CD4-positive, alpha-beta T cell treated with Interleukin-6 at 100 ng/mL for 8 hours (primary cell): Measurements from ENCODE around the gene THADA.
"Not testable (repeated sequence)": the region's sequence is repeated elsewhere in the genome, so short reads cannot be mapped to it uniquely, and the experiment has no call there.

ENCODE experiments used
- DNase-seq: peaks from one replicate; pipeline ENCODE4 v3.0.0-alpha.2; 2020; ENCODE audit warnings: mixed read lengths, low spot score

The THADA gene

DNA sequence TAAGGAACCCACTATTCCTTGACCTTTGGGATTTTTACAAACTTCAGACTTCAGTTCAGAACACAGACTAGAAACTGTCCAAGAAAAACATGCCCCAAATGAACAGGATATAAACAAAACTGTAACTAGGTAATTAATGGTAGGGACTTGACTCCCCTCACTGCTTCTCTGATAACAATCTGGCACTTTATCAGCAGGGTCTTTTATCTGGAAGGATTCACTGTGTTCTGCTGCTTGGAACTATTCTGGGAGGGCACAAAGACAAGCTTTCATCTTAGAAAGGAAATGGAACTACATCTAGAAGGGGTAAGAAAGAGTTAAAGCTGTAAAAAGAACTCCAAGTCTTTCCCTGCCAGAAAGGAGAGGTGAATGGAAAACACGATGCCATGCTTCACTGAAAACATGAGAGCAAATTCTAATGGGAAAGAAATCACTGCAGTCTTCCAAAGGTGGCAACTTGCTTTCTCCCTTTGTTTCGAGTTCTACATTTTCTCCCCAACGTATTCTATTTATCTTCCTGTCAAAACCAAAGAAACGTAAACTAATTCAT, 181.2 kb downstream of the THADA start:
- DNase-seq = no peak

DNA sequence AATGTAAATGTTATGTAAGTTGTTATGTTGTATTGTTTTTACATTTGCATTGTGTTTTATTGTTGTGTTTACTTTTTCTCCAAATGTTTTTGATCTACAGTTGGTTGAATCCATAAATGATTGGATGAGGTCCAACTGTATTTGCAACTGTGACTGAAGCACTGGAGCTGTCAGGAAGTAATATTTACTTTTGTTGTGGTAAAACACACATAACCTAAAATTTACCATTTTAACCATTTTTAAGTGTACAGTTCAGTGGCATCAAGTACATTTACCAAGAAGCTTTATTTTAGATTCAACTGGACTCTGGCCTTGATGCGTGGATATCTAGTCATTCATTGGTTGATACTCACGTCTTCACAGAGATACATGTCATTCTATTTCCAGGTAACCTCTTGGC, 181.8 kb downstream of the THADA start:
- no peak for DNase-seq

DNA sequence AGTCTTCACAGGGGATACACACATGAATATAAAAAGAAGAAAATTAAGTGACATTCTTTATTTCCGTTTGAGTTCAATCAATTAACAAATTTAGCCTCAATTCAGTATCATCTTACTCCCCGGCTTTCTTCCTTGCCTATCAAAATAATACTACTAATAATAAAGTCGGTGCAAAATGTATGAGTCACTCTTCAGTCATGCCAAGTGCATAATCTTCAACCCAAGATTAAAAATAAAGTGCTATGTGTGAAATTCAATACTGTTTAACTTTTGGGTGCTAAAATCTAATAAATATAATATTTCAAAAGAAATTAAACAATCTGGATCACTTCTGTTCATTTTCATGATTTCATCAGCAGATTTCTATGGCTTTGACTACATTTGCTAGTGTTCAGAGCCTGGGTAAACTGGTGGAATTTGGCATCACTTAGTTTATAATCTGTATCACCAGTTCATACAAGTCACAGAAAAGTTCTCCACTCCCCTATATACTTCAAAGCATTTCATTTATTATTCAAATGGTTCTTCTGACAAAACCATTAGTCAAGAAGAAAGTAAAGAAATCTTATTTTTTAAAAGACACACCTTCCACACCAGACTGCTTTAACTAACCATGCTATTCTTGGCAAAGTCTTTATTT, 183.6 kb downstream of the THADA start:
- DNase-seq = no peak

DNA sequence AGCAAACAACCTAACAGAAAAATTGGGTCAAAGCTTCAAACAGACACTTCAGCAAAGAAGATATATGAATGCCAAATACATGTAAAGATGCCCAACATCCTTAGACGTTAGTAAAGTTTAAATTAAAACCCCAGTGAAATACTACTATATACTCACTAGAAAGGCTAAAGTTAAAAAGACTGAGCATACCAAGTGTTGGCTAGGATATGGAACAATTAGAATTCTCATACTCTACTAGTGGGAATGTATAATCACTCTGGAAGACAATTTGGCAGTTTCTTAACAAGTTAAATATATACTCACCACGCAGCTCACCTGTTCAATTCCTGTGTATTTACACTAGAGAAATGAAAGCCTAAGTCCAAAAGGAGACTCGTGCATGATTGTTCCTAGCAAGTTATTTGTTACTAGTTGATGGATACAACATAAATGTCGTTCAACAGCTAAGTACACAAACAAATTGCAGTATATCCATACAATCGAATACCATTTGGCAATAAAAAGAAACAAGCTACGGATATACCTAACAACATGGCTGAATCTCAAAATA, 185.7 kb downstream of the THADA start:
- no peak for DNase-seq

DNA sequence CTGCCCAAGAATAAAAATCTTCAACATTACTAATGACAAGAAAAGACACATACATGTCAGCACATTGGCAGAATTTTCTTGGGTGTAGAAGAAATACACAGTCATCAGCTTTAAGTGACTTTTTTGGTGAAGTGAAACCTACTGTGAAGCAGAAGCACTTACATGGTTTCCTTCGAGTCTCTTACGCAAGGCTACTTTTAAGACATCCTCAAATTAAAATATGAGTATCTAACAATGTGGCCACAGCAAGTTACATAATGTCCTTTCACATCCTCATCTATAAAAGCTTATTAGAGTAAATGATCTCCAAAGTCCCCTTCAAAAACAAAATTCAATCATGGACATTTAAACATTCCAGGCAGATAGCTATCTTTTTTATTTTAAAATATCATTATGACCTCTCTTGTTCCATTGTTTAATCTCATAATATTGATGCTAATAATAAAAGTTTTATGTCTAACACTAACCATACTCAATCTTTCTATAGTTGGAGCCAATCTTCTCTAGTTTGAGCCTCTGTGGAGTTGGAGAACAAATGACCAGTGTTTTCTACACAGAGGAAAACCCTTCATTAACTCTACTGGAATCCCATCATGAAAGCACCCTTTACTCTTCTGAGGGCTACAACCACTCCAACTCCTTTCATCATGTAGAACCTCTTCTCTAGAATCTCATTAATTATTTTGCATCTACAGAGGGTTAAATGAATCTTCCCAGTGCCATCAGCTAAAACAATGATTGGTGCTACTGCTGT, 187.3 kb downstream of the THADA start:
- no peak for DNase-seq

DNA sequence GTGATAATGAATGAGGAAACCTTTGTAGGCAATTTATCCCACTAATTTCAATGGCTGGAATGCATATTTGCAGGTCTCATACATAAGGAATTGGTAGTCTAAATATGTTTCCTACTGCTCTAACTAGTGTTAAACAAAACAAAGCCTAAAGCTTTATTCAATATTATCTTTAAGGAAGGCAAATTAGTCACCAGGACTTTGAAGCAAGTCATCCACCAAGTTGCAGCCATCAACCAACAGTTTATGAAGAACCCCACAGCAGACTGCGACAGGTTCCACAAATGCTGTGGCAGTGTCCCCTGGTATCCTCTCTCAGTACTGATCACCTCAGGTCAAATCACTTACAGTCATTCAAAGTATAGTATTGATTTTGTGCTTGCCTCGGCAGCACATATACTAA, 187.9 kb downstream of the THADA start:
- DNase-seq = no peak

DNA sequence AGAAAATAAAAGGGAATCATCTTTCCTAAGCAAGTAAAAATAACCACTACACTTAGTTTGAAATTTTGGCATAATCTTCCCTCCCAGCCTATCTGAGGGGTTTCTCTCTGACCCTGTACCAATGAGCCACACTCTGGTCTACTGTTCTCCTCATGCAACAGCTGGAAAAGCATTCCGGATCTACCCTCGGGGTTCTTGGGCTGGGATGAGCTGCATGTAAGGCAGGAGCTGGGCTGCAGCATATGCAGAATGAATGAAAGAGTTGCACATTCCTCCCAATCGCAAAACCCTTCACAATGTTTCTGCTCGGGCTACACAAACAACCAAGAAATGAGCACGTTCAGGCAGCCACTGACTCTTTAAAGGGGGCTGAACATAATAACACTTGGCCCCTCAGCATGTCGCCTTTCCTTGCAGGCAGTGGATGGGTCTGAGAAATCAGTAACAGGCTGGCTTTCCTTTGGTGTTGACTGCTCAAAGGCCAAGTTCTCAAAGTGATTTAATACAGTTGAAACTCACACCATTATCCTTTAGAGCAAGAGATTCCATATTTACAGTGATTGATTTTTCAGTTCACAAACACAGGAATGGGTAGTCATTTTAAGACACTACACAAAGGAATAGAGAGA, 189.1 kb downstream of the THADA start:
- no peak for DNase-seq

DNA sequence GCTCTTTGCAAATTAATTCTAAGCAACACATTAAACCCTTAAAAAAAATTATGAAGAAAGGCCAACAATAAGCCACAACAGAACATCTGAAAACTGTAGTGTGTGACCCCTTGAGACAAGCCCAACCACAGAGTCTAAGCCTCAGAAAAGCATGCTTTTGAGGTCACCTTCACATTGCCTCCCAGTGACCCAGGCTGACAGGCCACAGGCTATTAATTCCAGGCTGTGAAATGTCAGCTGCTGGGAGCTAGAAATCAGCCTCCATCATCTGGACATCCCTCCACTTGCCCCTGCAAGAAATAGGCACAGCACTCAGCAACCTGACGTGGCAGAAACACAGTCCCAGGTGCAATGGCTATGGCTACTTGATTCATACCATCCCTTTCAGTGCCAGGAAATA, 190.0 kb downstream of the THADA start:
- no peak for DNase-seq

DNA sequence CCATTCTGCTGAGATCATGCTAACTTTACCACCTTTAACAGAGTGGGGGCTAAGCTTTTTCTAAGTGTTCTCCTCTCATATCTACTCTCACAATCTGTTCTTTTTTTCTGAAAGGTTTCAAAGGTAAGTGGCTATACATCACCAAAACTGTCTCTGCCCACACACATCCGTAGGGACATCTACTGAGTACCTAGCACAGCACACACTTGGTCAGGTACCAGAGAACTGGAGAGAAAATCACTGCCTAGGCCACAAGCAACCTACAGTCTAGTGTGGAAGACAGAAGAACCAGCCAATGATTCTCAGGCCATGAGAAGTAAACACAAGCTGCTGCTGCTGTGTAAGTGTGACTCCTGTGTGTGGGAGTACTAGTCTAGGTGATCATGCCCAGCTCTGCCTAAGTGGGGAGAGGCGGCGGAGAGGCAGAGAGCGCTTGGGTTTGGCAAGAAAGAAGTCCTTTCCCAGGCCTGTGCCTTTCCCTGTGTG, 193.3 kb downstream of the THADA start:
- DNase-seq = no peak

DNA sequence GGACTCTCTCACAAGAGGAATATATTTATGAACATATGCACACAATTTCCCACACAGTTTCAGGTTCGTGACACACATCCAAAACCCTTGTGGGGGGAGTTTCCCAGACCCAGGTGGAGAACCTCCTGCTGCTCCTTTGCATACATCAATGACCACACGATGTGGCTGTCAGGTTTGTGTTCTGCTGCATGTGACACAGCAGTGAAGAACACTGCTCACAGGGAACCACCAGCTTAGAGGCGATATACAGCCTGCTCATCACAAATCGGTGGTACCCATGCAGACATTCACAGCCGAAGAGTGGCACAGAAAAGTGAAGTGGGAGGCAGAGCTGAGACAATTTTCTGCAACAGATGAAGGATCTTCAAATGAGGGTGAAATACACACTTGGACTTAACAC, 193.8 kb downstream of the THADA start:
- DNase-seq = no peak

DNA sequence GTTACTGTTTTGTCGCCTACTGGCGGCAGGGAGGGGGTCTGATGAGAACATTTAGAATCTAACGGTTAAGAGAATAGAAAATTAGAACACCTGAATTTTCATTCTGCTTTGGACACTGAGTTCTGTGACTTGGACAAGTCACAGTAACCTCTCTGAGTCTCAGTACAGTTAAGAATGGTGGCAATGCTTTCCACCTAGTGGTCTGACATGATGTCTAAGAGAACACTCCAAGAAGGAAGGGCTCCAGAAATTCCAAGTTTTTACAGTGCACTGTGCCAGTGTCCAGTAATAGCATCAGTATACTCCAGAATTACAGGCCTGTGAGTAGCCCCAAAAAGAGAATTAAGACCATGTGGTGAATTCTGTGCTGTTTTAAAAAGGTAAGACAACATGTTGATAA, 195.3 kb downstream of the THADA start:
- no peak for DNase-seq

DNA sequence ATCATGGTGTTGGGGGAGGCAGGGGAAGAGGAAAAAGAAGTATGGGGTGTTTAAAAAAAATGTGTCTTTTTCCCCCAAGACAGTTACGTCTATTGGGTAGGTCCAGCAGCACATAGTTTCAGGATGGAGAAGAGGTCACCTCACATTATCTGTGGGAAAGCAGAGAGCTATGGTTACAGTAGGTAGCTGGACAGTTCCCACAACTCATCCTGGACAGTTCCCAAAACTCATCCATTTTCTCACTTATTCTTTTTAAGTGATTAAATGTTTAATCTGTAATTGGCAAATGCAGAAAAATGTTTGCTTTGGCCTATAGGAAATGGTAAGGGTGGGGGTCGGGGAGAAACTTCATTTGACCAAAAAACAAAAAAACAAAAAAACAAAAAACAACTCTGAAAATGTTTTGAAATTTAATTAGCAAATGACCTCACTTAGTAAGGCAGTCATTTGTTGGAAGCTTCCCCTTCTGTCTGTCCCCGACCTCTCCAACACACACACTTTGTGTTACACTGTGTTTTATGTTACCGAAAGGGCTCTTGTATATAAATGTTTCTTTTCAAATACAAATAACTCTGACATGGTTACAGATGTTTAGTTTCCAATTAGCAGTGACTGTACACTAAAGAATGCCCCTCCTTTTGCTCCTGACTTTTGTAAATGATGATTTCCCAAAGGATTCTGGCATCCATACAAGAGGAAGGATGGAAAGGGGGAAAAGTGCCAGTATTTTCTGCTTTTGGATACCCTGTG, 196.1 kb downstream of the THADA start:
- DNase-seq = no peak

DNA sequence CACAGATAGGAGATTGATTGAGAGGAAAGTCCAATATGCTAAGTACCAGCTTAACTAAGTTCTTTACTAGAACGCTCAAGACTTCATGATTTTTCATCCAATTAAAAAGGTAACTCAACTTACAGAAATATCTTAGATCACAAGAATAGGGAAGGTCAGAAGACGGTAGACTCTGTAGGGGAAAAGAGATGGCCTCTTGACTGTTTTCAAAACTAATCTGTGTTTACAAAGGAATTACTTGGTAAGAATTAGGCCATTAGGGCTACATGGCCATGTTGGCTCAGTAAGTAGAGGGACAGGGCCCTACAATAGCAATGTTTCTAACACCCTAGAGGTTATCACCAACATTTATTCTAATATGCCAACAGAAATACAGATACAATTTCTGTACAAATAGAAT, 196.7 kb downstream of the THADA start:
- no peak for DNase-seq

DNA sequence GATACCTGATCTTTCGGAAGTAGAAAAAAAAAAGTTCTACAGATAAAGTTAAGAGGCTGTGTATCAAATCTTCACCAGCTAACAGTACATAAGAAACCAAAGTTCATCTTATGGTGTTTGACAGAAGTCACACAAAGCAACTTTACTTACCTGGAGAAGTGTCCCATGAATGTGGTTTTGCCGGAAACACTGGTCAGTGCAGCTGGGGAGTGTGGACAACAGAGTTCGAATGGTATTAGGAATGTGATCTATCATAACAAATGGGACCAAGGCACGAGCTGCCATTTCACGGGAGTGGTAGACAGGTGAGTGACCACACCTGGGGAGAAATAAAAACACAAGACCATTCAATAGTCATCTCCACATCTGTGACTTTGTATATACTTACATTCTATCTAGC, 198.0 kb downstream of the THADA start:
- no peak for DNase-seq

DNA sequence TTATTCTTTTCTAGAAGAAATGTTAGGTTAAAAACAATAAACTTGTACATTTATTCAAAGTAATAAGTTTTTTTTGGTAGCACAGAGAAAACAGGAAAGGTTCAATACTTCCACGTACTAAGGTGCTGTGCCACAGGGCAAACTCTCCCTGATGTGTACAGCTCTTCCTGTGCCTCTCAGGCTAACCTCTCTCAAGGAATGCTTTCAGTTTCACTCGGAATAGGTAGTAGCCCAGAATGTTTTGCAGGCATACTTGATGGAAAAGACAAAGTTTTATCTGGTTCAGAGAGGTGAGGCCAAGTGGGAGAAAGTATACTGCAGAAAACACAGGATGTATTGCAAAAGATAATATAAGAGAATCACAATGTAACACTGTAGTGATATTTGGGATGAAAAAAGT, 198.4 kb downstream of the THADA start:
- no peak for DNase-seq

DNA sequence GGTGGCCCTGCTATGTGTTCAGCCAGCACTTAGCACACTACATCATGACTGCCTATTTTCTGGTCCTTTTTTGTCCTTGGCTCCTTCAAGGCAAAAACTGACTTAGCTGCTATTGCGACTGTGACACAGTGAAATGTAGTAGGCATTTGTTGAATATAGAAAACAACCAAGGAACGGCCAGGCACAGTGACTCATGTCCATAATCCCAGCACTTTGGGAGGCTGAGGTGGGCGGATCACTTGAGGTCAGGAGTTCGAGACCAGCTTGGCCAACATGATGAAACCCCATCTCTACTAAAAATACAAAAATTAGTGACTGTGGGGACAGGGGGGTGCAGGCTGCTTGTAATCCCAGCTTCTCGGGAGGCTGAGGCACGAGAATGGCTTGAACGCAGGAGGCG, 199.5 kb downstream of the THADA start:
- DNase-seq = not testable (repeated sequence)

DNA sequence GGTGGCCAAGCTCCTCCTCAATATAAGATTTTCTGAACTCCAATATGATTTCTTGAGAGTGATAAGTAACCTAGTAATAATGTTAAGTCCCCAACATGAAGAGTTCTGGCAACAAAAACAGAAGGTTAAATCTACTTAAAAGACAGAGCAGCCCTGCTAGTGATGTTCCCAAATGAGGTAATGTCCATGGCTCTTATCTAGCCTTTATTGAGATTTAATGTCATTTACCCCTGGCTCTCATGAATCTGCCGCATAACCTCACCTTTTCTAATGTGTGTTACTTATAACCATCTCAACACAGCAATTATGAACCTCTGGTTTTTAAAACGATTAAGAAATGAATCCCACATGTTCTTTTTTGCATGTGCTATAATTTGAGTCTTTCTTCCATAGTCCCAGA, 201.9 kb downstream of the THADA start:
- no peak for DNase-seq

DNA sequence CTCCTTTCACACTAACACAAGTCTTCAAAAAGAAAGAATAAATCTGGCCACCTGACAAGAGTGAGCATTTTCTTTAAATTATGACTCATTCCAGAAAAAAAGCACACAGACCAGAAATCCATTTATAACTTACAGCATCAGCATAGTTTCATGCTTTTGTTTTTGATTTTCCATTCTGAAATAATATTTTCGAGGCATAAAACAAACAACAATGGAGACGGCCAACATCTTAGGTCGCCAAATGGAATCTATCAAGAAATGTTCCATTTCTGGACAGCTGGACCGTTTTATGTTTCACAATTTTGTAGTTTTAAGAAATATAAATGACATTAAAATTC, 204.0 kb downstream of the THADA start:
- DNase-seq = no peak

DNA sequence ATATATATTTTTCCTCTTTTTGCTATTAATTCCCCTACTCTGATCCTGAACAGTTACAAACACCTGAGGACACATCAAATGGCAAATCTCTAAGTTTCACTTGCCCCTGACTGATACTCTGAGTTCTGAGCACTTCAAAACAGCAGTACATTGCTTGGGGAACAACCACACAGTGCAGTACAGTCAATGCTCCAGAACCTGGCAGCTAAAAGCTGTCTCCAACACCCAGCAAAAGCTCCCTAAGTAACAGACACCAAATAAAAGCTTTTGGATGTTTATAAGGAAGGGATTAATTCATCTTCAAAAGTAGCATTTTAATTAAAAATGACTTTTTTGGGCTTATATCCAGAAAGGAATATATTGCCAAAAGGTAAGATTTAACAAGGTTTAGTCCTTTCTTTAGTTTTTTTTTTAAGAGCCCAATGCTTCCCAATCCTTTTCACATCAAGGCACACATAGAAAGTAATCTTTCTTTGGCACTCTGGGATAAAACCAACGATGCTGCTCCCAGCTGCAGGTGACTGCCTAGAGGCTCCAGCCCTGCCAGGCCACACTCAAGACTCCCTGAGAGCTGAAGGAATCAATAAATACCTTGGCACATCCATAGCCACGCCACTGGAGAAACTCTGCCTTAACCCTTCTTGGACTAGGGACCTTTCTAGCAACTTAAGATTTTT, 204.5 kb downstream of the THADA start:
- no peak for DNase-seq

DNA sequence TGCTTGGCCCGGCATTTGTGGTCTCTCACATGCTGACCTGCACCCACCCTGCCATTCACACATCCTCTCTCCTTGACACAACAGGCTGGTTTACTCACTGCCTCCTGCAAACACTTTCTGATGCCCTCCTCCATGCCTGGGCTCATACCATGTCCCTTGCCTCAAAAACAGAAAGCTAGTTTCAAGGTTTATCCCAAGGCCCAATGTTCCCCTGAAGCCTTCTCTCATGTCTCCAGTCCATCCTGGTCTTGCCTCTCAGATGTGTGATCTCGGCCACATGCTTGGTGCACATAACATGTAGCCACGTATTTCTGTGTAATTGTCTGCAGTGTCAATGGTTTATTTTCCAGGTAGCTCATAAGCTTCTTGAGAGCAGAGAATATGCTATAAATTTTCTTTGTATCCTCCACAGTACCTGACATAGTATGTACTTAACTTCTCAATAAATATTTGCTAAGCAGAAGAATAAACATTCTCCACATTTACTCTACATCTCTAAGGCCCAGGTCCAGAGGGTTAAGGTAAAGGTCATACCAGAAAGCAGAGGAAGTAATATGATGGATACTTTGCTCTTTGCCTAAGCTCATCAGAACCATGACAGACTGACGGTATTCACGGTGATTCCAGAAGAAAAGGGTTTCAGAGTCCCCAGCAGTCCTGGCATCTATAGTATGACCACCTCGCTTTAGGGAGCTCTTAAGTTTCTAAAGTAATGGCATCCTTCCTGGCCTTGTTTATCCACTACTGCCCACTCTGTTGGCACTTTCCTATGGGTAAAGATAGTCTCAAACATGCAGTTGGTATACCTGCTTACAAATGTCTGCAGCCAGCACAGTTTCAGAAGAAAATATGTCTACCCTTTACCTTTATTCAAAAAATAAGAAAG, 206.0 kb downstream of the THADA start:
- no peak for DNase-seq

DNA sequence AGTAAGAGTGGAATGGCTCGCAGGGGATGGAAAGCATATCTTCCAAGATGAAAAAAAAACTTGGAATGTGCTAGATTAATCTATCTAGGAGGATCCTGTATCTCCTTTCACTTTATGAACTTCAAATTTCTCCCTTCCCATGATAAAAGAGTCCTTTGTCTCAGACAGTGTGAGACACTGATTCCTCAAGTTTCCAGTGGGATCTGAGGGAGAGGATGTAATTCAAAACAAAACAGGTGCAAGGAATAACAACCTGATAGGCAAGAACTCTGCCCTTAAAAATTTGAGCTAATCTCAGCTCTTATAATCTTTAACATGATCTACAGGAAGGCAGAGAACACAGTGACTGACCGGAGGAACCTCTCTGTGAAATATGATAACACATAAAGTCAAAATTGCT, 207.5 kb downstream of the THADA start:
- DNase-seq = no peak
